VCaP (cell line): Measurements from ENCODE around the gene CLBA1.
A peak's percentile ranks its signal among the peaks of the same experiment; 100 is the strongest.

Experiments used
- H3K27ac ChIP-seq: fragments of 450-650 bp; 2 replicates; pipeline ENCODE4 v1.5.1; 2017
- TF ChIP-seq, protein P1 (sequence below): fragments of 450-650 bp; conservative IDR thresholded peaks from 2 replicates; pipeline ENCODE4 v1.5.1; 2017; ENCODE audit warnings: mild to moderate bottlenecking, moderate library complexity

Gene CLBA1

DNA sequence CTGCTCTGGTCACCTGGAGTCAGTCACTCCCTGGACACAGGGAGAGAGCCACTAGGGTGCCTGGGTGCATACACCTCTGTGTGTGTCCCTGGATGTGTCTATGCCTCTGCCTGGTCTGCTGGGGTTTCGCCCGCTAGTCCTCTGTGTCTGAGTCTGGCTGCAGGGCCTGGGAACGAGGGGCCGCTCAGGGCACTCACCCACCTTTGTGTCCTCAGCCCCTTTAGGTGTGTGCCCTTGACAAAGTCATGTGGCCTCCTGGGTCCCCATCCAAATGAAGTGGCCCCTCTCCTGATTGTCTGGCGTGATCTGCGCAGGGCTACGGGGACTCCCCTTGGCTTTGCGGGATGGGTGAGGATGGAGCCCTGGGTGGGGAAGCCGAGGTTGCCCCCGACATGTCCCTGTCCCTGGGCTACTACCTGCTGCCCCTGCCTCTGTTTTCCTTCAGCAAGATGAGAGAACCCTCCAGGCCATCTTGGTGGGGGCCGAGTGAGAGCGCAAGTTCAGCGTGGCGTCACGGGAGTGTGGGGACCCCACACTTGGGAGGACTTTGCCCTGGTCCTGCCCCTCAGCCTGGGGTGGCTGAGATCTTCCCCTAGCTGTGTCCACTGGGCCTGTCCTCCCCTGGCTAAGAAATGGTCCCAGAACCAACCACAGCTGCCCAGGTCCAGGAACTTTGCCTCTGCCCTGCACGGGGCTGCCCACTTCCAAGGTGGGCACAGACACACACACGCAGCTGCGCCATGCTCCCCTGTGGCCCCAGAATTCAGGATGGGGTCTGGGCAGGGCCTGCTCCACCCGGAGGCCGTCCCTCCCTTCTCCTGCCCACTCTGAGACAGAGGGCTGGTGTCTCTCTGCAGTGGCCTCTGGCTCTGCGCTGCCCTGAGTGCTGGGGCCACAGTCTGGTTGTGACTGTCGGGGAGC is 4.7 kb upstream of the CLBA1 start:
- TF ChIP-seq, protein P1, sequence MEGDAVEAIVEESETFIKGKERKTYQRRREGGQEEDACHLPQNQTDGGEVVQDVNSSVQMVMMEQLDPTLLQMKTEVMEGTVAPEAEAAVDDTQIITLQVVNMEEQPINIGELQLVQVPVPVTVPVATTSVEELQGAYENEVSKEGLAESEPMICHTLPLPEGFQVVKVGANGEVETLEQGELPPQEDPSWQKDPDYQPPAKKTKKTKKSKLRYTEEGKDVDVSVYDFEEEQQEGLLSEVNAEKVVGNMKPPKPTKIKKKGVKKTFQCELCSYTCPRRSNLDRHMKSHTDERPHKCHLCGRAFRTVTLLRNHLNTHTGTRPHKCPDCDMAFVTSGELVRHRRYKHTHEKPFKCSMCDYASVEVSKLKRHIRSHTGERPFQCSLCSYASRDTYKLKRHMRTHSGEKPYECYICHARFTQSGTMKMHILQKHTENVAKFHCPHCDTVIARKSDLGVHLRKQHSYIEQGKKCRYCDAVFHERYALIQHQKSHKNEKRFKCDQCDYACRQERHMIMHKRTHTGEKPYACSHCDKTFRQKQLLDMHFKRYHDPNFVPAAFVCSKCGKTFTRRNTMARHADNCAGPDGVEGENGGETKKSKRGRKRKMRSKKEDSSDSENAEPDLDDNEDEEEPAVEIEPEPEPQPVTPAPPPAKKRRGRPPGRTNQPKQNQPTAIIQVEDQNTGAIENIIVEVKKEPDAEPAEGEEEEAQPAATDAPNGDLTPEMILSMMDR: no peak
- H3K27ac ChIP-seq: peak overlapping the region; percentile 67

DNA sequence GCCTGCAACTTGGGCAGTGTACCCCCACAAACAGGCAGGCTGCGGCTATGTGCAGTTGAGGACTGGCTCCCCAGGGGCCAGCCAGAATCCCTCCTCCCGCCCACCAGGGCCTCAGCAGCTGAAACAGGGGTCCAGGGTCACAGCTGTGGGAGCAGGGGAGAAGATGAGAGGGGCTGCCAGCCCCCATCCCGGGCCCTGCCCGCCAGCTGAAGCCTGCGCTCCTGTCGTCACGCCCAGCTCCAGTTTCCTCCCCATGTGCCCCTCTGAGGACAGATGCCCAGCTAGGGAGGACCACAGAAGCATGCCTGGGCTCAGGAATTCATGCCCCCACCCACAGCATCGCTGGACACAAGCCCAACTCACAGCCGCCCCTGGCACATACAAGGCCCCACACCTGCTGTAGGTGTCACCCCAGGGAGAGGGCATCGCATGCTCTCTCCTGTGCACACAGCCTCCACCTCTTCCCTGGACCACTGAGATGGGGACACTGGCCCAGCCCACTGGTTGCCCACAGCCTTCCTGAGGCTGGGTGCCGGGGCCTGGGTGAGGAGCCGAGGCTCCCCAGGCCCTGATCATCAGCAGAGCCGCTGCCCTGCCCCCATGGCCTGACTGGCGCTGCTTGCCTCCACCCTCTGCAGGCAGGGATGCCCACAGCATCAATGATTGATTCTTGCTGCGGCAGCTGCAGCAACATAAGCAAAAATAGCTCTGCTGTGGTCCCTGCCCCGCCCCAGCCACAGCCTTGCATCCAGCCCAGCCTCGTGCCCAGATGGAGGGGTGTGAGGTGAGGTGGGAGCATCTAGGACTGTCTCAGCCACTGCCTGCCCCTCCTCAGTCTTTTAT is 3.7 kb upstream of the CLBA1 start:
- H3K27ac ChIP-seq: no peak overlapping the region
- TF ChIP-seq, protein P1: no peak

DNA sequence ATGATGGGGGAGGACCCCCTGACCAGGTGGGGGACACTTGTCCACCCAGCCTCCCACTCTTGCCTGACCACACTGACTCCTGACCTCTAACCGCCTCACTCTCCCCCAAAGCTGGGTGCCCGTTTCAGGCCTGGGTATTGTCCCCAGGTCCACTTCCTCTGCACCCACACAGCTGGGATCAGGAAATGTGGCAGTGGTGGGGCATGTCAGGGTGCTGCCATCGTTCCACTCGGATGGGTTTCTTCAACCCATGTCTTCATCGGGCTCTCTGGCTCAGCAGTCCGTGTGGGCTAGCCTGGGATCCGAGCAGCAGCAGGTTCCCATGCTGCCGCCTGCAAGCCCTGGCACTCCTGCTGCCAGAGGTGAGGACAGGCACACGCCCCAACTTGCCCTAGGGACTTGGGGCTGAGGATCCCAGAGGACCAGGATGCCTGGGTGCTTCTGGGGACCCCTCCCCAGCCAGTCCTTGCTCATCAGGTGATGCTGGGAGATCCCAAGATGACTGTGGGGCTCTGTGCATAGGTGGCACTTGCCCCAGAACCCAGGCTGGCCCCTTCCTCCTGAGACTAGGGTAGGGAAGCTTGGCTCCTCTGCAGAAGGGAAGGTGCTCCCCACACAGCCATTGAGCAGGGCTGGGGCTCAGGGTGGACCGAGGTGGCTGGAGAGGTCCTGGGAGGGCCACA is 2.9 kb upstream of the CLBA1 start:
- TF ChIP-seq, protein P1: no peak
- H3K27ac ChIP-seq: no peak overlapping the region

DNA sequence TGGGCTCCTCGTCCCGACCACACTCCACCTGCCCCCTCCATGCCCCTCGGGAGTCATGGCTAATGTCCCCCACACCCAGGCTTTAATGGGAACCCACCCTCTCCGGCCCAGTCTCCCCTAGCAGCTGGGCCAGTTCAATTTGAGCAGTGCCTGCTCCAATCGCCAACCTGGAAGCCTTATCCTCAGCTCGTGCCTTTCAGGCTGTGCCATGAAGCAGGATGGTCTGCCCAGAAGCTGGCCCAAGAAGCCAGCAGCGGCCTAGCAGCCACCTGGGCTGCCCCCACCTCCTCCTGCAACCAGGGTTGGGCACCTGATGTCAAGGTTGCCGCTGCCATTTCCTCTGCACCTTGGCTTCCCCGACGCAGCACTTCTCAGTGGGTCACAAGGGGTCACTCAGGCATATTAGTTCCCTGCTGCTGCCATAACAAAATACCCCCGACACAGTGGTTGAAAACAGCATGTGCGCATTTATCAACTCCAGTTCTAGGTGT is 2.3 kb upstream of the CLBA1 start:
- H3K27ac ChIP-seq: no peak overlapping the region
- TF ChIP-seq, protein P1: no peak

GRCh38 chr14:104984056-104984894 is 1.3 kb upstream of the CLBA1 start:
- H3K27ac ChIP-seq: no peak overlapping the region
- TF ChIP-seq, protein P1: no peak

GRCh38 chr14:104986487-104987164 is 1.0 kb downstream of the CLBA1 start:
- TF ChIP-seq, protein P1: no peak
- peak overlapping the region; percentile 71 for H3K27ac ChIP-seq
